IMR-90 (cell line): Measurements from ENCODE around the gene HUWE1. TPM values are rescaled to one million over a fixed set of nuclear protein-coding genes. Genes with fewer than 3 reads are reported as not detected.

Experiments used
- ATAC-seq: fragments of 200-7000 bp; cut with Tn5 transposase; 2 replicates; pipeline ENCODE4 v1.9.1; 2020; ENCODE audit warnings: low read depth, mild to moderate bottlenecking, moderate library complexity
- BruUV-seq: library from RNA; stranded (reverse); fragments of 400-500 nt; replicated peaks from 2 replicates; lab custom pipeline; 2021; lab: Mats Ljungman, UMichigan
- CTCF ChIA-PET: fragments of 300-600 bp; formaldehyde crosslinking; extraction: SDS; loops from one replicate; lab custom pipeline; 2021; ENCODE audit warnings: antibody characterized with exemption; lab: Yijun Ruan, JAX
- POLR2A ChIA-PET: fragments of 300-600 bp; sonication (Branson Sonifier 250); formaldehyde crosslinking; loops from one replicate; lab custom pipeline; 2022; ENCODE audit warnings: antibody characterized with exemption; ENCODE audit not compliant: unreplicated experiment; lab: Charles Lee
- DNase-seq: peaks from one replicate; pipeline ENCODE4 v3.0.0; 2013
- H2AFZ ChIP-seq: replicated peaks from 2 replicates; pipeline ENCODE3; 2013; ENCODE audit warnings: low read length, mild to moderate bottlenecking; ENCODE audit not compliant: poor library complexity
- H2AK5ac ChIP-seq: 2 replicates; pipeline ENCODE4 v1.6.1; 2013; ENCODE audit warnings: low read depth, low read length, inconsistent platforms
- H2AK9ac ChIP-seq: replicated peaks from 2 replicates; pipeline ENCODE3; 2013; ENCODE audit warnings: mild to moderate bottlenecking, low read depth, low read length, moderate library complexity; ENCODE audit not compliant: poor library complexity
- H2BK120ac ChIP-seq: 2 replicates; pipeline ENCODE4 v1.6.1; 2013; ENCODE audit warnings: low read depth, low read length, inconsistent platforms
- H2BK15ac ChIP-seq: 3 replicates; pipeline ENCODE4 v1.6.1; 2013; ENCODE audit warnings: low read depth, low read length, inconsistent platforms
- H2BK20ac ChIP-seq: 2 replicates; pipeline ENCODE4 v1.6.1; 2013; ENCODE audit warnings: low read depth, mild to moderate bottlenecking, inconsistent platforms, low read length, moderate library complexity
- H2BK5ac ChIP-seq: 2 replicates; pipeline ENCODE4 v1.6.1; 2013; ENCODE audit warnings: mild to moderate bottlenecking, low read depth, low read length, inconsistent platforms; ENCODE audit not compliant: poor library complexity, severe bottlenecking
- H3K14ac ChIP-seq: replicated peaks from 2 replicates; pipeline ENCODE4 v1.6.1; 2013; ENCODE audit warnings: low read depth, low read length, inconsistent platforms
- H3K18ac ChIP-seq: 2 replicates; pipeline ENCODE4 v1.6.1; 2013; ENCODE audit warnings: low read depth, low read length, control low read depth
- H3K23ac ChIP-seq: 2 replicates; pipeline ENCODE4 v1.6.1; 2013; ENCODE audit warnings: low read depth, low read length, inconsistent platforms
- H3K27ac ChIP-seq: 2 replicates; pipeline ENCODE4 v1.5.1; 2013; ENCODE audit warnings: mild to moderate bottlenecking, control low read depth, low read length; ENCODE audit not compliant: insufficient read depth
- H3K27me3 ChIP-seq: 2 replicates; pipeline ENCODE4 v1.6.1; 2013; ENCODE audit warnings: low read length; ENCODE audit not compliant: control insufficient read depth, insufficient read depth
- H3K36me3 ChIP-seq: 2 replicates; pipeline ENCODE4 v1.6.1; 2013; ENCODE audit warnings: low read length, mixed read lengths; ENCODE audit not compliant: control insufficient read depth, insufficient read depth
- H3K4ac ChIP-seq: 2 replicates; pipeline ENCODE4 v1.6.1; 2013; ENCODE audit warnings: low read depth, low read length, inconsistent platforms
- H3K4me1 ChIP-seq: 2 replicates; pipeline ENCODE4 v1.6.1; 2013; ENCODE audit warnings: low read length, mixed read lengths; ENCODE audit not compliant: control insufficient read depth, insufficient read depth
- H3K4me2 ChIP-seq: 2 replicates; pipeline ENCODE4 v1.6.1; 2013; ENCODE audit warnings: low read depth, mild to moderate bottlenecking, control low read depth, low read length, moderate library complexity
- H3K4me3 ChIP-seq: 2 replicates; pipeline ENCODE4 v1.5.1; 2013; ENCODE audit warnings: low read depth, mild to moderate bottlenecking, control low read depth, low read length, moderate library complexity; ENCODE audit not compliant: insufficient read depth
- H3K56ac ChIP-seq: 2 replicates; pipeline ENCODE4 v1.6.1; 2013; ENCODE audit warnings: low read length, inconsistent platforms; ENCODE audit not compliant: insufficient read depth; ENCODE audit errors: extremely low read depth
- H3K79me1 ChIP-seq, 2 experiments: 2 replicates each; pipeline ENCODE4 v1.6.1; 2013; ENCODE audit warnings: low read length in 2 of 2, inconsistent platforms in 1 of 2, low read depth in 1 of 2
- H3K9ac ChIP-seq: 2 replicates; pipeline ENCODE4 v1.6.1; 2013; ENCODE audit warnings: low read depth, low read length, control low read depth
- H3K9me1 ChIP-seq: 2 replicates; pipeline ENCODE4 v1.6.1; 2013; ENCODE audit warnings: low read length, inconsistent platforms; ENCODE audit not compliant: insufficient read depth
- H3K9me3 ChIP-seq: 2 replicates; pipeline ENCODE4 v1.6.1; 2013; ENCODE audit warnings: low read length; ENCODE audit not compliant: control insufficient read depth, insufficient read depth
- H4K20me1 ChIP-seq: 2 replicates; pipeline ENCODE4 v1.6.1; 2013; ENCODE audit warnings: low read length, inconsistent platforms; ENCODE audit not compliant: insufficient read depth
- H4K5ac ChIP-seq: 2 replicates; pipeline ENCODE4 v1.6.1; 2013; ENCODE audit warnings: mild to moderate bottlenecking, low read depth, low read length, control low read depth
- H4K8ac ChIP-seq, 2 experiments: 2 replicates each; pipeline ENCODE4 v1.6.1; 2013; ENCODE audit warnings: low read depth in 2 of 2, low read length in 2 of 2, control low read depth in 1 of 2, inconsistent platforms in 1 of 2
- H4K91ac ChIP-seq: 2 replicates; pipeline ENCODE4 v1.6.1; 2013; ENCODE audit warnings: low read depth, low read length, inconsistent platforms; ENCODE audit not compliant: insufficient read depth
- CHD1 ChIP-seq: IDR thresholded peaks from 2 replicates; pipeline ENCODE4 v1.6.1; 2012; ENCODE audit warnings: low read depth, low read length, improper control_type of control experiment
- FOS ChIP-seq: fragments of 150-350 bp; IDR thresholded peaks from 2 replicates; pipeline ENCODE4 v1.6.1; 2016; ENCODE audit warnings: low read depth, low read length
- MAFK ChIP-seq: IDR thresholded peaks from 2 replicates; pipeline ENCODE4 v1.6.1; 2012; ENCODE audit warnings: low read depth, low read length, improper control_type of control experiment
- MXI1 ChIP-seq: IDR thresholded peaks from 2 replicates; pipeline ENCODE4 v1.6.1; 2012; ENCODE audit warnings: low read depth, mild to moderate bottlenecking, low read length, moderate library complexity, borderline replicate concordance
- NFE2L2 ChIP-seq: fragments of 150-350 bp; IDR thresholded peaks from 2 replicates; pipeline ENCODE4 v1.6.1; 2016; ENCODE audit warnings: low read depth, mild to moderate bottlenecking, low read length
- RAD21 ChIP-seq: IDR thresholded peaks from 2 replicates; pipeline ENCODE4 v1.6.1; 2012; ENCODE audit warnings: low read length, improper control_type of control experiment
- RCOR1 ChIP-seq: IDR thresholded peaks from 2 replicates; pipeline ENCODE4 v1.6.1; 2012; ENCODE audit warnings: mild to moderate bottlenecking, low read length, improper control_type of control experiment; ENCODE audit not compliant: insufficient replicate concordance
- whole genome bisulfite sequencing, 2 experiments: methylation state at CpG; one replicate each; pipeline versions ENCODE4 v1.1.5 to v1.1.7; 2013; ENCODE audit warnings: missing lambda C conversion rate in 2 of 2; ENCODE audit not compliant: insufficient read length in 1 of 2; ENCODE audit errors: extremely low coverage in 2 of 2; 5-methylcytosine and 5-hydroxymethylcytosine counted together
- dilution Hi-C: fragments of 300-500 bp; cut with HindIII; formaldehyde crosslinking; loops from one replicate; pipeline ENCODE4 v1.14.3; 2018; ENCODE audit warnings: low sequenced_read_pairs; ENCODE audit not compliant: unreplicated experiment
- in situ Hi-C: fragments of 300-500 bp; cut with MboI; formaldehyde crosslinking; loops from 3 replicates; pipeline ENCODE4 v1.14.3; 2019; ENCODE audit warnings: low sequenced_read_pairs, inconsistent platforms, mixed read lengths
- intact Hi-C: fragments of 100-400 bp; cut with micrococcal nuclease; formaldehyde crosslinking; loops from 2 replicates; pipeline ENCODE4 v1.10.0; 2022
- polyA plus RNA-seq, 3 experiments: library from polyadenylated mRNA; depleted of rRNA; stranded (reverse); fragments of >200 nt; gene quantifications; 2 replicates each; pipeline ENCODE4 v1.2.3, GENCODE V29; 2012; ENCODE audit warnings: low replicate concordance in 1 of 3
- total RNA-seq: library from RNA; depleted of rRNA; stranded (reverse); fragments of >200 nt; gene quantifications from 2 replicates; pipeline ENCODE4 v1.2.3, GENCODE V29; 2012
- TF ChIP-seq, protein P1 (sequence below): conservative IDR thresholded peaks from 2 replicates; pipeline ENCODE4 v1.5.1; 2012; ENCODE audit warnings: mild to moderate bottlenecking, low read depth, low read length, improper control_type of control experiment

Gene HUWE1
- total and polyA plus RNA-seq, 2 of the 4 experiments (the other 2 are of a cell fraction): 47.6 to 57.7 TPM

DNA sequence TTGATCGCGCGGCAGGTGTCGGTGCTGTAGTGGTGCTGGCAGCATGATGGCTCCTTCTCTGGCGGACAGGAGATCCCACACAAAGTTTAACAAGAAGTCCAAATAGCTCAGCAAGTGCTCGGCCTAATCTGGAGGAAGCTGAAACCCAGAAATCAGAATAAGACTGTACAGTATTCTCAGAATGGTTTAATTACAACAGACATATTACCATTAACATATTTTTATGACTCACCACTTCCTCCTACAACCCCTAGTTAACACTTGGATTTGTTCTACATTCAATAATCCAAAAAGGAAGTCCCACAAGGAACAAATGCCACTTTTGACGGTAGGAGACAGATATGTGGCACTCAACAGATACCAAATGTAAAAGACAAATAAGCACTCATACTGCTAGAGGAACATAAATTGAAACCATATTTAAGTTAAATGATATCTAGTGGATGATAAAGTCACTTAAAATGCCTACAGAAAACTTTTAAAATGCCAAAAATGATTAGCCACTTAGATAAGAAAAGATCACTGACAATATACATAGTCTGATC, 91.2 kb downstream of the HUWE1 start:
- Histone ChIP-seq H3K9ac (no peak overlapping the region), H3K4ac (no peak overlapping the region), H3K9me3 (no peaks in the 10 kb centered on the region), H3K27ac (peak overlapping the region; percentile 45; the same call in 1 of the 2 replicates), H3K18ac (no peak overlapping the region), H3K4me3 (no peak overlapping the region), H3K14ac (no peak overlapping the region), H3K4me2 (no peak overlapping the region), H3K56ac (no peak overlapping the region), H3K27me3 (peaks cover 4% of the 10 kb centered on the region; the same call in 1 of the 2 replicates), H2BK5ac (peak overlapping the region; percentile 12), H3K9me1 (no peaks in the 10 kb centered on the region), H3K23ac (no peak overlapping the region), H3K36me3 (peaks cover 23% of the 10 kb centered on the region), H2BK15ac (no peak overlapping the region), H2BK20ac (no peak overlapping the region), H2AK5ac (no peak overlapping the region), H2BK120ac (no peak overlapping the region), H4K8ac (no peak overlapping the region), H4K20me1 (peaks cover 3% of the 10 kb centered on the region; the same call in 1 of the 2 replicates), H4K91ac (no peak overlapping the region), H3K4me1 (peaks cover 3% of the 10 kb centered on the region), H2AK9ac (no peak overlapping the region), H3K79me1 (peaks cover 13% of the 10 kb centered on the region in 2 experiments; a peak in 3 of 4 replicates), H4K5ac (no peak overlapping the region), H2AFZ (no peak overlapping the region)
- intact Hi-C loops (loop anchor here (5.0 kb wide), 1 partner anchor 37 kb away; no protein-coding TSS in a partner anchor), in situ Hi-C loops (no loop called here), dilution Hi-C loops (no loop called here)
- CTCF ChIA-PET: no interaction called here
- TF ChIP-seq FOS: no peak
- TF ChIP-seq RAD21: no peak
- TF ChIP-seq MXI1: no peak
- no peak for TF ChIP-seq NFE2L2
- TF ChIP-seq, protein P1, sequence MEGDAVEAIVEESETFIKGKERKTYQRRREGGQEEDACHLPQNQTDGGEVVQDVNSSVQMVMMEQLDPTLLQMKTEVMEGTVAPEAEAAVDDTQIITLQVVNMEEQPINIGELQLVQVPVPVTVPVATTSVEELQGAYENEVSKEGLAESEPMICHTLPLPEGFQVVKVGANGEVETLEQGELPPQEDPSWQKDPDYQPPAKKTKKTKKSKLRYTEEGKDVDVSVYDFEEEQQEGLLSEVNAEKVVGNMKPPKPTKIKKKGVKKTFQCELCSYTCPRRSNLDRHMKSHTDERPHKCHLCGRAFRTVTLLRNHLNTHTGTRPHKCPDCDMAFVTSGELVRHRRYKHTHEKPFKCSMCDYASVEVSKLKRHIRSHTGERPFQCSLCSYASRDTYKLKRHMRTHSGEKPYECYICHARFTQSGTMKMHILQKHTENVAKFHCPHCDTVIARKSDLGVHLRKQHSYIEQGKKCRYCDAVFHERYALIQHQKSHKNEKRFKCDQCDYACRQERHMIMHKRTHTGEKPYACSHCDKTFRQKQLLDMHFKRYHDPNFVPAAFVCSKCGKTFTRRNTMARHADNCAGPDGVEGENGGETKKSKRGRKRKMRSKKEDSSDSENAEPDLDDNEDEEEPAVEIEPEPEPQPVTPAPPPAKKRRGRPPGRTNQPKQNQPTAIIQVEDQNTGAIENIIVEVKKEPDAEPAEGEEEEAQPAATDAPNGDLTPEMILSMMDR: no peak
- TF ChIP-seq CHD1: no peak
- TF ChIP-seq RCOR1: no peak
- TF ChIP-seq MAFK: no peak
- no peak for DNase-seq
- ATAC-seq: no peak
- no TSS peak for BruUV-seq
- POLR2A ChIA-PET: no interaction called here
- no CpG with 5 or more reads among the region's 7 CpGs for WGBS, 2 experiments
